ENCODE measurements around the gene TBC1D9. TPM values are rescaled to one million over a fixed set of nuclear protein-coding genes. Genes with fewer than 3 reads are reported as not detected.

Gene TBC1D9
- total RNA-seq, 4 donors from 2014 or later, result 1.5 to 3.5 (median 2.2) TPM

DNA sequence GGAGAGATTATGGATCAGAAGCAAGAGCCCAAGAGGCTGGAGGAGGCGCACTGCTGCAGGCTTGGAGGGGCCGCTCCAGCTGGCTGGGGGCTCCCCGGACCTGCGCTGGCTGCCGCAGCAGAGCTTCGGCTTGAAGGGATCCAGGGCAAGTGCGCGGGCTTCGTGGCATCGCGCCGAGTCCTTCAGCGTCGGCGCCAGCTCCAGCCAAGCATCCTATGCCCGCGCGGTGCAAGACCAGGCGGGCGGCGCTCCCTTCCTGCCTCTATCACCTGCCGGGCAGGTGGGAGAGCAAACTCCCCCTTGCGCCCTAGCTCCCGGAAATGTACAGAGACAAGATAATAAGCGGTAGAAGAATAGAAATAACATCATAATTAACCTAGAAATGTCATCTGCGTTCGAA lies 176.9 kb downstream of the TBC1D9 start:
- Histone ChIP-seq H3K9me3 (no peaks in the 10 kb centered on the region), H3K36me3 (no peaks in the 10 kb centered on the region)
- intact Hi-C loops (cut with DNase I; ENCODE audit: low total_unique reads), result no loop called here

DNA sequence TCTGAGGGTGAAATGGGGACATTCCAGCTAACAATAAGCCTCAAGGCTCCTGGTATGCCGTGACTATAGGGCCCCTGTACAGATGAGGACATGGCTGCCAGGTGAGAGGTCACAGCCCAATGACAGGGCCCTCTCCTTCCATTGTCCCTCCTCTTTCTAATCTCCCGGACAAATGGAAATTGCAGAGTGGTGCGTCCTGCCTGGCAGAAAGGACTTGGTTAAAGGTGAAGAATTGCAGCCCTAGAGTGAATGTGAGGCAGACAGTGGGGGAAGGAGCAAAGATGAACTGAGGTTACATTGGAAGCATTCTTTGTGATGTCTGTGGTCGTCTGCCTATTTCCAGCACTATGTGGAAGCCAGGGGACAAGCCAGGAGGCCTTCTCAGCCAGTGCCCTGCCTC lies 180.7 kb downstream of the TBC1D9 start:
- peaks cover 0 to 5% (median 0%) of the 10 kb centered on the region in 3 donors for H3K9me3 ChIP-seq
- H3K4me1 ChIP-seq, result no peaks in the 10 kb centered on the region
- H3K27ac ChIP-seq, result no peak overlapping the region
- H3K27me3 ChIP-seq, result peaks cover 11 to 36% (median 27%) of the 10 kb centered on the region in 3 donors
- TF ChIP-seq, protein P1, sequence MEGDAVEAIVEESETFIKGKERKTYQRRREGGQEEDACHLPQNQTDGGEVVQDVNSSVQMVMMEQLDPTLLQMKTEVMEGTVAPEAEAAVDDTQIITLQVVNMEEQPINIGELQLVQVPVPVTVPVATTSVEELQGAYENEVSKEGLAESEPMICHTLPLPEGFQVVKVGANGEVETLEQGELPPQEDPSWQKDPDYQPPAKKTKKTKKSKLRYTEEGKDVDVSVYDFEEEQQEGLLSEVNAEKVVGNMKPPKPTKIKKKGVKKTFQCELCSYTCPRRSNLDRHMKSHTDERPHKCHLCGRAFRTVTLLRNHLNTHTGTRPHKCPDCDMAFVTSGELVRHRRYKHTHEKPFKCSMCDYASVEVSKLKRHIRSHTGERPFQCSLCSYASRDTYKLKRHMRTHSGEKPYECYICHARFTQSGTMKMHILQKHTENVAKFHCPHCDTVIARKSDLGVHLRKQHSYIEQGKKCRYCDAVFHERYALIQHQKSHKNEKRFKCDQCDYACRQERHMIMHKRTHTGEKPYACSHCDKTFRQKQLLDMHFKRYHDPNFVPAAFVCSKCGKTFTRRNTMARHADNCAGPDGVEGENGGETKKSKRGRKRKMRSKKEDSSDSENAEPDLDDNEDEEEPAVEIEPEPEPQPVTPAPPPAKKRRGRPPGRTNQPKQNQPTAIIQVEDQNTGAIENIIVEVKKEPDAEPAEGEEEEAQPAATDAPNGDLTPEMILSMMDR (IDR thresholded peaks at IDR 0.05 in 4 of 5, conservative IDR thresholded peaks at IDR 0.05 in 1 of 5), result no peak
- TF ChIP-seq POLR2A (IDR thresholded peaks at IDR 0.05), result no peak
- DNase-seq, result no peak
- in situ Hi-C loops (cut with MboI; ENCODE audit: low sequenced_read_pairs in 4 of 4), result no loop called here
- no peak overlapping the region for H3K4me3 ChIP-seq
- no peaks in the 10 kb centered on the region for H3K36me3 ChIP-seq
- intact Hi-C loops (cut with DNase I; ENCODE audit: low total_unique reads), result no loop called here
- no peak for ATAC-seq

More for the DNA sequence above, 176.9 kb downstream of the TBC1D9 start:
- no peak for TF ChIP-seq POLR2A (IDR thresholded peaks at IDR 0.05)
- TF ChIP-seq, protein P1 (IDR thresholded peaks at IDR 0.05 in 4 of 5, conservative IDR thresholded peaks at IDR 0.05 in 1 of 5), result no peak
- Histone ChIP-seq H3K4me1 (no peaks in the 10 kb centered on the region), H3K4me3 (no peak overlapping the region), H3K27me3 (peaks cover 11 to 30% (median 11%) of the 10 kb centered on the region in 3 donors), H3K27ac (no peak overlapping the region)
- in situ Hi-C loops (cut with MboI; ENCODE audit: low sequenced_read_pairs in 4 of 4), result no loop called here
- ATAC-seq (no peak), DNase-seq (no peak)

DNA sequence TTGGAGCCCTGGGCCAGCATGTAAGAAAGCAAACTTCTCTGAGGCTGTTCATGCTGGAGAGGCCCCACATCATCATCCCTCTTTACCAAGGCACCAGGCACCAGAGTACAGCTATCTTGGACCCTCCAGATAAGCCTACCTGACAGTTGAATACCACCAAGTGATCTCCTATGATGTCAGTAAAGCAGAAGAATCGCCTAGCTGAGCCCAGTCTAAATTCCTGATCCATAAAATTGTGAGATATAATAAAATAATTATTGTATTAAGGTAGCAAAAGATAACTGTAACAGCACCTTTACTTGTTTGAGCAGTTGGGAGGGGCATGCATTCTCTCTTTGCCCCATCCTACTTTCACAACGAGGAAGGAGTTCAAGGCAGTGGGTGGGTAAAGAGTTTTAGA lies 184.6 kb downstream of the TBC1D9 start:
- no peak overlapping the region for H3K4me3 ChIP-seq
- in situ Hi-C loops (cut with MboI; ENCODE audit: low sequenced_read_pairs in 4 of 4), result no loop called here

More for the DNA sequence above, 184.6 kb downstream of the TBC1D9 start:
- Histone ChIP-seq H3K9me3 (peaks cover 0 to 5% (median 0%) of the 10 kb centered on the region in 3 donors), H3K4me1 (peaks cover 9 to 11% of the 10 kb centered on the region in 2 donors), H3K27me3 (peaks cover 39 to 53% (median 46%) of the 10 kb centered on the region in 3 donors), H3K27ac (no peak overlapping the region), H3K36me3 (no peaks in the 10 kb centered on the region)
- DNase-seq, result no peak
- intact Hi-C loops (cut with DNase I; ENCODE audit: low total_unique reads), result no loop called here
- ATAC-seq, result no peak
- TF ChIP-seq POLR2A (IDR thresholded peaks at IDR 0.05), result no peak
- TF ChIP-seq, protein P1 (IDR thresholded peaks at IDR 0.05 in 4 of 5, conservative IDR thresholded peaks at IDR 0.05 in 1 of 5), result no peak

Other genes starting within 250 kb of the TBC1D9 start
- 10 to 100 TPM in 3 of 4 donors, 1 to 10 TPM in 1; 3.2 to 13.7 (median 10.9) TPM for gene ELMOD2, start 232.2 kb downstream of the TBC1D9 start, total RNA-seq
- gene UCP1, start 187.4 kb downstream of the TBC1D9 start, total RNA-seq, result not detected